Aorta (tissue), 5 donors: ENCODE measurements around the gene RUNX1. TPM values are rescaled to one million over a fixed set of nuclear protein-coding genes. Genes with fewer than 3 reads are reported as not detected.

Experiments
- ATAC-seq: fragments of 200-7000 bp; cut with Tn5 transposase; one replicate; pipeline ENCODE4 v1.9.1; 2022; ENCODE audit warnings: moderate library complexity; ENCODE audit not compliant: low FRiP score
- DNase-seq, 2 donors: peaks; one replicate each; pipeline ENCODE4 v3.0.0-alpha.2; 2020
- H3K27ac ChIP-seq, 2 donors: one replicate each; pipeline ENCODE4 v1.5.1; 2013; ENCODE audit warnings: low read length in 2 of 2, mild to moderate bottlenecking in 2 of 2, moderate library complexity in 2 of 2, control low read depth in 1 of 2, inconsistent platforms in 1 of 2, low read depth in 1 of 2
- H3K27me3 ChIP-seq, 2 donors: one replicate each; pipeline ENCODE4 v1.6.1; 2013; ENCODE audit warnings: control low read depth in 1 of 2, low read length in 1 of 2, mild to moderate bottlenecking in 1 of 2, moderate library complexity in 1 of 2; ENCODE audit not compliant: insufficient read depth in 2 of 2, control insufficient read depth in 1 of 2
- H3K36me3 ChIP-seq, 2 donors: one replicate each; pipeline ENCODE4 v1.6.1; 2013; ENCODE audit warnings: control low read depth in 1 of 2, low read length in 1 of 2, mild to moderate bottlenecking in 1 of 2; ENCODE audit not compliant: insufficient read depth in 2 of 2, control insufficient read depth in 1 of 2
- H3K4me1 ChIP-seq, 2 donors: one replicate each; pipeline ENCODE4 v1.6.1; 2013; ENCODE audit warnings: low read length in 2 of 2, control low read depth in 1 of 2, mild to moderate bottlenecking in 1 of 2, moderate library complexity in 1 of 2; ENCODE audit not compliant: insufficient read depth in 2 of 2, control insufficient read depth in 1 of 2
- H3K4me3 ChIP-seq, 2 donors: one replicate each; pipeline ENCODE4 v1.5.1; 2013; ENCODE audit warnings: low read length in 2 of 2, control low read depth in 1 of 2, mild to moderate bottlenecking in 1 of 2
- H3K9me3 ChIP-seq: one replicate; pipeline ENCODE4 v1.6.1; 2013; ENCODE audit warnings: mild to moderate bottlenecking, low read length; ENCODE audit not compliant: control insufficient read depth
- WGBS, 2 donors: extraction: QIAGEN DNeasy Blood & Tissue Kit; methylation state at CpG; one replicate each; pipeline ENCODE4 v1.1.7; 2013; 5-methylcytosine and 5-hydroxymethylcytosine counted together
- intact Hi-C, 2 donors: fragments of 100-400 bp; cut with DNase I; formaldehyde crosslinking; loops; one replicate each; pipeline versions ENCODE4 v1.14.2 to v1.15.0; 2022
- polyA plus RNA-seq, 2 donors: library from polyadenylated mRNA; stranded (reverse); fragments of 200-250 nt; gene quantifications; one replicate each; pipeline ENCODE4 v1.2.3, GENCODE V29; 2013
- total RNA-seq, 2 donors: library from RNA; stranded (reverse); fragmentation: NEBNext Ultra II Directional; extraction: Animal tissue kit (Norgen Biotek cat#: 25700); gene quantifications; one replicate each; pipeline ENCODE4 v1.2.1, GENCODE V29; 2021
- donor health status: healthy with polysubstance abuse.
- donor health status: Bipolar disorder and iron deficiency.
- donor health status: DM: no; HTN: no; CAD: no.
- donor health status: DM: no; HTN: no; CAD: no.
- donor health status: DM: yes; HTN: yes; CAD: no.

RUNX1 gene
- total and polyA plus RNA-seq, 4 donors, result 2.9 to 128 (median 31.6) TPM

DNA sequence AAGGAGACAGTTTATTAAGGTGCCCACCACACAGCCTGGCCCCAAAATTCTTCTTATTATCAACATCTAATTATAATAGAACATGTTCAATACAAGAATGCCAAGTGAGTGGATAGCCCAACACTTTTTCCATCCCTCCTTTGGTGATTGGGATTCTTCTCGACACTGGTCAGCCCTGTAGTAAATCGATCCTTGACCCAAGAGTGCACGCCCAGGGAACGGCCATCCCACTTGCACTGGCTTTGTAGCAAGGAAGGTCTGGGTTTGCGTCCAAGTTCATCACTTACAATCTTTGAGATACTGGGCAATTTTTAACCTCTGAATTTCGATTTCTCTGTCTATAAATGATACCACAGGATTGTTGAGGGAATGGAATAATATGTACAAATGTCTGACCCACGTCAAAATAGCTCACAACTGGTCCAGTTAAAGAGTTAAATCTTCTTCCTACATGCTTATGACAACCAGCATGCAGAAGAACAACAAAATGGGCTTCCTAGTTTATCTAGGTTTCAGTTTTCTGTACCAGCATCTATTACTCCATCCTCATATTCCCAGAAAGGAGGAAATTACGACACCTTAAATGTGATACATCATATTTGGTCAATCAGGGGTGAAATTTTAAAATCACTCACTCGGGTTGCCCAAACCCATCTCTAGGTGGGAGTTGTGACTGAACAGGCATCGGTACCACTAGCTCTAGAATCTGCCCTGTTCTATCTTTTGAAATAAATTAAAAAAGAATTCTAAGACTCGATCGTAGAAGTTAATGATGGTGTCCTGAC is 218.5 kb downstream of the RUNX1 start:
- Histone ChIP-seq H3K27me3 (no peaks in the 10 kb centered on the region), H3K36me3 (no peaks in the 10 kb centered on the region), H3K4me1 (no peaks in the 10 kb centered on the region), H3K9me3 (peaks cover 2% of the 10 kb centered on the region), H3K4me3 (no peak overlapping the region), H3K27ac (no peak overlapping the region)
- DNase-seq, result no peak
- 88 to 89% methylated on average over 12 of the region's 12 CpGs for WGBS, 2 donors
- intact Hi-C loops, result no loop called here
- ATAC-seq, result no peak

DNA sequence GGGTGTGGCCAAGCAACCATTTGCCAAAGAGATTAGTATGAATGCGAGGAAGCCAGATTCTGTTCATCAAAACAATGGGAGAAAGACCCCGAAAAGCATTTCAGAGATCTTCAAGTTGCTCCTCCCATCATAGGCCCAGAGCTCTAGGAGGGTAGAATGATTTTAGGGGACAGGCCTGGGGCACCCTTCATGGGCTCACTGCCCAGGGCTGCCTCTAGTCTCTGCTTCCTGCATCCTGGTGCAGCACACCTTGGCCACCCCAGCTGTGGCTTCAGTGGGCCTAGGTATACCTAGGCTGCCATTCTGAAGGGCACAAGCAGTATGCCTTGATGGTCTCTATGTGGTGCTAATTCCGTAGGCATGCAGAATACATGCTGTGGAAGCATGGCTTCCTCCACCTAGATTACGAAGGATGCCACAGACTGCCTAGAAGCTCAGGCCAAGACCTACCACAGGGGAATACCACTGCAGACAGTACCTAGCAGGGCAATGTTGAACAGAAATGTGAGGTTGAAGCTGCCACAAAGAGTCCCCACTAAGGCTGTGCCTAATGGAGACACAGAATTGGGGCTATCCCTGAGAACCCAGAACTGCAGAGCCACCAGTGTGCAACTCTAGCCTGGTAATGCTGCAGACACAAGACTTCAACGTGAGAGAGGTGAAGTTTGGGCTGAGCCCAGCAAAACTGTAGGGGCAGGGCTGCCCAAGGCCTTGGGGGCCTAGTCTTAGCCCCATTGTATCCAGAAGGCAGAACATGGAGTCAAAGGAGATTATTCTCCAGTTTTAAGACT is 221.5 kb downstream of the RUNX1 start:
- Histone ChIP-seq H3K36me3 (no peaks in the 10 kb centered on the region), H3K4me1 (no peaks in the 10 kb centered on the region), H3K27ac (no peak overlapping the region), H3K9me3 (peaks cover 2% of the 10 kb centered on the region), H3K4me3 (no peak overlapping the region), H3K27me3 (no peaks in the 10 kb centered on the region)
- no peak for ATAC-seq
- no peak for DNase-seq
- WGBS, 2 donors, result 90 to 92% methylated on average over 5 of the region's 5 CpGs
- intact Hi-C loops, result no loop called here

DNA sequence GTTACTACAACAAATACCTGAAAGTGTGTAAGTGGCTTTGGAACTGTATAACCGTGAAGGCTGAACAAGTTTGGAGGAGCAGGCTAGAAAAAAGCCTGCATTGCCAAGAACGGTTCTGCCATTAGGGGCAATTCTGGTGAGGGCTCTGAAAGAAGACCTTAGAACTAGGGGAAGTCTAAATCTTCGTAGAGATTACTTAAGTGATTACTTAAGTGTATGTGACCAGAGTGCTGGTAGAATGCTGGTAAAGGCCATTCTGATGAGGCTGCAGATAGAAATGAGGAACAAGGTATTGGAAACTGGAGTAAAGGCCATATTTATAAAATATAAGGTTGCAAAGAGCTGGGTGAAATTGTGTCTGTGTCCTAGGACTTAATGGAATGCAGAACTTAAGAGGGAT is 222.3 kb downstream of the RUNX1 start:
- no peaks in the 10 kb centered on the region for H3K4me1 ChIP-seq
- WGBS, 2 donors, result 86 to 87% methylated on average over 3 of the region's 3 CpGs
- H3K9me3 ChIP-seq, result peaks cover 2% of the 10 kb centered on the region
- no peak overlapping the region for H3K27ac ChIP-seq
- intact Hi-C loops, result no loop called here
- no peaks in the 10 kb centered on the region for H3K36me3 ChIP-seq
- H3K27me3 ChIP-seq, result no peaks in the 10 kb centered on the region
- no peak overlapping the region for H3K4me3 ChIP-seq
- ATAC-seq (no peak), DNase-seq (no peak)

DNA sequence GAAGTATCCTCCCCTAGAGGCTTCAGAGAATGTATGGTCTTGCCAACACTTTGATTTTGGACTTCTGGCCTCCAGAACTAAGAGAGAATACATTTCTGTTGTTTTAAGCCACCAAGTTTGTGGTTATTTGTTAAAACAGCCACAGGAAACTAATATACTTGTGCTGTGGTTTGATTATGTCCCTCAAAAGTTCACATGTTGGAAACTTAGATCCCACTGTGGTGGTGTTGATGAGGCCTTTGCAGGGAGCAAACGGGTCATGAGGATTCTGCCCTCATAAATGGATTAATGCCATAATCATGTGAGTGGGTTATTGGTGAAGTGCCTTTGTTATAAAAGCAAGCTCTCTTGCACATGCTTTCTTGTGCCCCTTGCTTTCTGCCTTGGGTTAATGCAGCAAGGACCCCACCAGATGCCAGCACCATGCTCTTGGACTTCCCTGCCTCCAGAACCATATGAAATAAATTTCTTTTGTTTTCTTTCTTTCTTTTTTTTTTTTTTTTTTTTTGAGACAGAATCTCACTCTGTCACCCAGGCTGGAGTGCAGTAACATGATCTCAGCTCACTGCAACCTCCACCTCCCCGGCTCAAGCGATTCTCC is 223.1 kb downstream of the RUNX1 start:
- ATAC-seq (no peak), DNase-seq (no peak)
- intact Hi-C loops, result no loop called here
- Histone ChIP-seq H3K36me3 (no peaks in the 10 kb centered on the region), H3K27ac (no peak overlapping the region), H3K9me3 (peaks cover 2% of the 10 kb centered on the region), H3K4me1 (no peaks in the 10 kb centered on the region), H3K4me3 (no peak overlapping the region), H3K27me3 (no peaks in the 10 kb centered on the region)
- 85 to 91% methylated on average over 3 of the region's 3 CpGs for WGBS, 2 donors

DNA sequence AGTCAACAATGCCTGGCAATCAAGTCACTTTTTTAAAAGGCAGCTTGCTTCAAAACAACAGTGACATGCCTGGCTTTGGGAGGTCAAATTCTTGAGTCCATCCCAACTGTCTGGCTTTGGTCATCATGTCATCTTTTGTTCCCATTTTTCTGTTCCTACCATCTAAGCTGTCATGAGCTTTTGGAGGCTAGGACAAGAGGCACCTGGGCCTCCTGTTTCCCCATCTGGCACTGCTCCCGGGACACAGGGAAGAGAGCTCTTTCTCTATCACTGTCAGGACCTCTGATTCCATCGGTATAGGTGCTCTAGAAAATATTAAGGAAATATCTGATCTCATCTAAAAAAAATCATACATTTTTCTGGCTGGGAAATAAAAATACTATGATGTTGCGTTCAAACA is 224.0 kb downstream of the RUNX1 start:
- 87 to 89% methylated on average over 3 of the region's 3 CpGs for WGBS, 2 donors
- Histone ChIP-seq H3K27ac (no peak overlapping the region), H3K27me3 (no peaks in the 10 kb centered on the region), H3K9me3 (peaks cover 2% of the 10 kb centered on the region), H3K4me1 (no peaks in the 10 kb centered on the region), H3K36me3 (no peaks in the 10 kb centered on the region), H3K4me3 (no peak overlapping the region)
- DNase-seq, result no peak
- intact Hi-C loops, result no loop called here
- ATAC-seq, result no peak

DNA sequence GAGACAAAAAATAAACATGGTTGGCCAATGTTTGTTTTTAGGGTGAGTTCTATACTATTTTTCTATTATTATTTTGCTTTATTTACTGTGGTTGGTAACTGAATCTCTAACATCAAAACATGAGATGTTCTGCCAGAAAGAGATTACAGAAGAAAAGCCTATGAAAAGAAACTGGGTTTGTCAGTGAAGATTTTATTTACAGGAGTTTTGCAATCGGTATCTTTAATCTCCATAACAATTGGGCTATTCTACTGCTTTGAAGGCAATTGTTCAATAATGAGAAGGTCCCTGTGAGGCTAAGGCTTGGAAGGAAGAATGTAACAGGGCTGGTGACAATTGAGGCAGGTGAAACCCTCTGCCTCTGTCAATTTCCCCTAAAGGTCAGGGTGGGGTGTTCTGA is 224.8 kb downstream of the RUNX1 start:
- Histone ChIP-seq H3K9me3 (peaks cover 2% of the 10 kb centered on the region), H3K4me1 (no peaks in the 10 kb centered on the region), H3K27ac (no peak overlapping the region), H3K4me3 (no peak overlapping the region), H3K36me3 (no peaks in the 10 kb centered on the region), H3K27me3 (no peaks in the 10 kb centered on the region)
- 63 to 65% methylated on average over 1 of the region's 1 CpG for WGBS, 2 donors
- ATAC-seq (no peak), DNase-seq (no peak)
- intact Hi-C loops, result no loop called here

DNA sequence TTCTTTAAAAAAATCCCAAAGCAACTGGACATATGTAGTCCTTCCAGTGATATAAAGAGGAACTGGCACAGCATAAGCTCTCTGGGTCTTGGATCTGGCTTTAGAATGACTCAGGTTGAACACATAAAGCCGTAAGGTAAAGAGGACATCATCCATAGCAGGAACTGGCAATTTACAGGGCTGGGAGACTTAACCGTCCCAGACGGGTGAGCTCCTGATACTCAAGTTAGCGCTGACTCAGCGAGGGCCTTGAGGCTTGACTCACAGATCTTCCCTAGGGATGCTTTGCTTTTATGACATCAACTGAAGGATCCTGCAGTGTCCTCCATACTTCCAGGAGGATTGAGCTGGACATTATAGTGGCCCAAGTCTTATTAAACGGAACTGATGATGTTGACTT is 226.2 kb downstream of the RUNX1 start:
- intact Hi-C loops, result no loop called here
- Histone ChIP-seq H3K27me3 (no peaks in the 10 kb centered on the region), H3K4me1 (no peaks in the 10 kb centered on the region), H3K27ac (no peak overlapping the region), H3K36me3 (no peaks in the 10 kb centered on the region), H3K9me3 (peaks cover 2% of the 10 kb centered on the region), H3K4me3 (no peak overlapping the region)
- no peak for DNase-seq
- no peak for ATAC-seq
- WGBS, 2 donors, result 92% methylated on average over 6 of the region's 6 CpGs

DNA sequence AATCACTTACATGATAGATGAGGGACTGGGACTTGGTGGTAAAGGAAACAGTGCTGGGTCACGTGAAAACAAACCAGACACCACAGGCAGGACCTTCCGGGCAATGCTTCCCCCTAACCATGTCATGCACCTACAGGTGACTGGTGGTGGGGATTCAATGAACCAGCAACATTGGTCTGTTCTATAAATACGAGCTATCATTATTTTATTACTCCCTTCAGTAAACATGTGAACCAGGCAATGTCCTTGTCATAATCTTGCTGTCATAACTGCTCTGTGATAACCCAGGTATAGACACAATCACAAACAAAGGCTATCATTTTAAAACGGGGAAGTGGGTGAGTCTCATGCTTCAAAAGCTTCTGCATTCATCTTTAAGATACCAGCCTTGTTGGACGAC is 226.9 kb downstream of the RUNX1 start:
- H3K4me1 ChIP-seq, result no peaks in the 10 kb centered on the region
- no peaks in the 10 kb centered on the region for H3K36me3 ChIP-seq
- intact Hi-C loops, result no loop called here
- DNase-seq, result no peak
- WGBS, 2 donors, result 75 to 78% methylated on average over 5 of the region's 5 CpGs
- no peak overlapping the region for H3K27ac ChIP-seq
- H3K9me3 ChIP-seq, result peaks cover 2% of the 10 kb centered on the region
- no peak overlapping the region for H3K4me3 ChIP-seq
- no peak for ATAC-seq
- no peaks in the 10 kb centered on the region for H3K27me3 ChIP-seq
